HL-60/S4 treated with retinoic acid at 250 ng/mL for 4 days and 3 days (cell line): ENCODE measurements around the gene CAPN13.

Source experiments
- in situ Hi-C: fragments of 300-500 bp; cut with MboI; formaldehyde crosslinking; loops from 2 replicates; pipeline ENCODE4 v1.7.0; 2022; ENCODE audit warnings: low sequenced_read_pairs

The CAPN13 gene

GRCh38 chr2:30688956-30689401 lies 118.3 kb downstream of the CAPN13 start:
- in situ Hi-C loops, result no loop called here

GRCh38 chr2:30686669-30687068 lies 120.6 kb downstream of the CAPN13 start:
- in situ Hi-C loops, result no loop called here

- in situ Hi-C loops, result no loop called here
These were observed 121.2 kb downstream of the CAPN13 start for GRCh38 chr2:30686000-30686399.

GRCh38 chr2:30684996-30685395 lies 122.2 kb downstream of the CAPN13 start:
- in situ Hi-C loops, result no loop called here

- in situ Hi-C loops, result no loop called here
These were observed 122.7 kb downstream of the CAPN13 start for GRCh38 chr2:30684516-30684915.

GRCh38 chr2:30684026-30684425 lies 123.2 kb downstream of the CAPN13 start:
- in situ Hi-C loops, result no loop called here

GRCh38 chr2:30683236-30683956 lies 123.8 kb downstream of the CAPN13 start:
- in situ Hi-C loops, result no loop called here

- in situ Hi-C loops, result no loop called here
These were observed 126.2 kb downstream of the CAPN13 start for GRCh38 chr2:30681022-30681421.

GRCh38 chr2:30680121-30680520 lies 127.1 kb downstream of the CAPN13 start:
- in situ Hi-C loops, result no loop called here

GRCh38 chr2:30679426-30680088 lies 127.7 kb downstream of the CAPN13 start:
- in situ Hi-C loops, result no loop called here

GRCh38 chr2:30678410-30679137 lies 128.7 kb downstream of the CAPN13 start:
- in situ Hi-C loops, result no loop called here

- in situ Hi-C loops, result no loop called here
These were observed 129.3 kb downstream of the CAPN13 start for GRCh38 chr2:30677861-30678385.

GRCh38 chr2:30677231-30677630 lies 130.0 kb downstream of the CAPN13 start:
- in situ Hi-C loops, result no loop called here

- in situ Hi-C loops, result no loop called here
These were observed 131.5 kb downstream of the CAPN13 start for GRCh38 chr2:30675758-30676157.

- in situ Hi-C loops, result no loop called here
These were observed 134.1 kb downstream of the CAPN13 start for GRCh38 chr2:30673127-30673526.
